GM18526 (cell line): ENCODE results near the gene AFF4.

ENCODE experiments used
- POLR2A ChIP-seq: IDR thresholded peaks from 3 replicates; pipeline ENCODE4 v1.6.1; 2011; ENCODE audit not compliant: insufficient read length; ENCODE audit errors: extremely low read depth

Gene AFF4

GRCh38 chr5:132829742-132830435 is 133.5 kb downstream of the AFF4 start:
- TF ChIP-seq POLR2A = no peak

- no peak for TF ChIP-seq POLR2A
Measured at GRCh38 chr5:132828846-132829494, 134.5 kb downstream of the AFF4 start.

GRCh38 chr5:132827943-132828673 is 135.3 kb downstream of the AFF4 start:
- no peak for TF ChIP-seq POLR2A

GRCh38 chr5:132826424-132827082 is 136.9 kb downstream of the AFF4 start:
- TF ChIP-seq POLR2A = no peak

- TF ChIP-seq POLR2A = no peak
Measured at GRCh38 chr5:132825834-132826391, 137.5 kb downstream of the AFF4 start.
